ENCODE results near the gene TSPAN15.
"Not testable (repeated sequence)": the region's sequence is repeated elsewhere in the genome, so short reads cannot be mapped to it uniquely, and the experiment has no call there.

Gene TSPAN15

GRCh38 chr10:69449841-69450240, 1.4 kb upstream of the TSPAN15 start:
- peak; percentile 44 for DNase-seq

GRCh38 chr10:69450395-69450794, 870 bp upstream of the TSPAN15 start:
- not testable (repeated sequence) for DNase-seq

- DNase-seq, result peak; percentile 46
Measured at GRCh38 chr10:69451784-69452251, 553 bp downstream of the TSPAN15 start.

GRCh38 chr10:69452676-69453415, 1.6 kb downstream of the TSPAN15 start:
- no peak for DNase-seq

GRCh38 chr10:69453795-69454194, 2.5 kb downstream of the TSPAN15 start:
- DNase-seq, result no peak

GRCh38 chr10:69455006-69455763, 3.9 kb downstream of the TSPAN15 start:
- DNase-seq, result no peak

- no peak for DNase-seq
Measured at GRCh38 chr10:69456880-69457693, 5.8 kb downstream of the TSPAN15 start.

- no peak for DNase-seq
Measured at GRCh38 chr10:69457771-69458237, 6.5 kb downstream of the TSPAN15 start.

GRCh38 chr10:69458430-69459100, 7.3 kb downstream of the TSPAN15 start:
- DNase-seq, result no peak

- DNase-seq, result no peak
Measured at GRCh38 chr10:69459101-69459790, 8.0 kb downstream of the TSPAN15 start.

GRCh38 chr10:69459893-69460575, 8.8 kb downstream of the TSPAN15 start:
- DNase-seq, result no peak

GRCh38 chr10:69460576-69461242, 9.4 kb downstream of the TSPAN15 start:
- no peak for DNase-seq

GRCh38 chr10:69461243-69462025, 10.2 kb downstream of the TSPAN15 start:
- no peak for DNase-seq

GRCh38 chr10:69463886-69464285, 12.6 kb downstream of the TSPAN15 start:
- DNase-seq, result no peak

- DNase-seq, result no peak
Measured at GRCh38 chr10:69464401-69464800, 13.1 kb downstream of the TSPAN15 start.

- no peak for DNase-seq
Measured at GRCh38 chr10:69464801-69465401, 13.6 kb downstream of the TSPAN15 start.

GRCh38 chr10:69465457-69466157, 14.3 kb downstream of the TSPAN15 start:
- no peak for DNase-seq

GRCh38 chr10:69466158-69466490, 14.9 kb downstream of the TSPAN15 start:
- no peak for DNase-seq

GRCh38 chr10:69466689-69467088, 15.4 kb downstream of the TSPAN15 start:
- DNase-seq, result no peak
